ENCODE results near the gene PHOX2A. TPM values are rescaled to one million over a fixed set of nuclear protein-coding genes. Genes with fewer than 3 reads are reported as not detected.

The PHOX2A gene
- total RNA-seq, 1 experiment from 2014 or later: not detected

DNA sequence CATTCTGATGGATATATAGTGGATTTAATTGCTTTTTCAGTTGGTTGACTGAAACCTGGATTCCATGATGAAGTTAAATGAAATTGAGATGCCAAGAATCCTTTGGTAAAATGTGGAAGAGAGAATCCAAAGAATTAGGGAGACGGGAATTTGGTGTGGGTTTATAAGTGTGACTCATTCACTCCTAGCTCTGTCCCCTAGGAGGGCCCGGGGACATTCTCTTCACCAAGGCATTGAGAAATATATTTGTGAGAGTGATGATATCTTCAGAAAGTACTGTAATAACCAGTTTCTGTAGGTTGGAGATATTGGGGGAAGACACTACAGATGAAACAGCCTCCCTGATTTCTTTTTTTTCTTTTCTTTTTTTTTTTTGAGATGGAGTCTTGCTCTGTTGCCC is 13.6 kb upstream of the PHOX2A start:
- peaks cover 11% of the 10 kb centered on the region for H3K9me3 ChIP-seq
- no peaks in the 10 kb centered on the region for H3K27me3 ChIP-seq
- H3K4me3 ChIP-seq: no peak overlapping the region
- no peaks in the 10 kb centered on the region for H3K36me3 ChIP-seq
- no peak for DNase-seq

DNA sequence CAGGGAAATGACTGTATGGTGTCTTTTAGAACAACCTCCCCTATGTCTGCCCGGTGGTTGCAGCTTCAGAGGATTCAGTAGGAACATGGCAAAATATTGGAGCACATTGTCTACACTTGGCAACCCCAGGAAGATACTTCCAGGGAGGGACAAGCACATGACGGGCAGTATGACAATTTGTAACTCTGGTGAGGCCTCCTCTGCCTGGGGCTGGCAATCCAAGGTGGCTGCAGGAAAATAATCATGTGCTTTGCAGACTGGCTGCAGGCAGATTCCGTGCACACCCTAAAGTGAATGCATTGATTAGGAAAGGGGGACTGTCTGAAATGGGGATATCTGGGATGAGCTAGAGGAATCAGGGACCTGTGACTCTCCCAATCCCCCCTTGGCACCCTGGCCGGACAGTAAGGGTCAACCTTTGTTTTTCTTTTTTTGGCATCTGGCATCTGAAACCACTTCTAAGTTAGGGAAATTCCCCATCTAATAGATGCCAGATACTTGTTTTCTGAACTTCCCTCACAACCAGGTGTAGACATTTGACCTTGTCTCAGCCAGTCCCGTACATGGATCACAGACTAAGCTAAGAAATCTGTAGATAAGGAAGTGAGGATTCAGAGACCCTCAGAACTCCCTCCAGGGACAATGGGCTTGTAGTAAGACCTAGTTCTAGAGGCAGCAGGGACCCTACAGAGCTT is 10.5 kb upstream of the PHOX2A start:
- Histone ChIP-seq H3K36me3 (no peaks in the 10 kb centered on the region), H3K4me3 (no peak overlapping the region), H3K9me3 (peaks cover 11% of the 10 kb centered on the region), H3K27me3 (no peaks in the 10 kb centered on the region)
- DNase-seq: no peak

DNA sequence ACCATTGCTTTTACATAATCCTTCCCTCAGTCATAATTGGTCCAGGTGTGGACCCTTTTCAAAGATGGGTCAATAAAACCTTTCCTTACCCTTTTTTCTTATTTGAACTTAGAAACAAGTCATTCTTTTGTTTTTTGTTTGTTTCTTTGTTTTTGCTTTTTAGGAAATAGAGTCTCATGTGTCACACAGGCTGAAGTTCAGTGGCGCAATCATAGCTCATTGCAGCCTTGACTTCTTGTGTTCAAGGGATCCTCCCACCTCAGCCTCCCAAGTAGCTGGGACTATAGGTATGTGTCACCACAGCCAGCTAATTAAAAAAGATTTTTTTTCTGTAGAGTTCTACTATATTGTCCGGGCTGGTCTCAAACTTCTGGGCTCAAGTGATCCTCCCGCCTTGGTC is 9.4 kb upstream of the PHOX2A start:
- DNase-seq: no peak
- peaks cover 11% of the 10 kb centered on the region for H3K9me3 ChIP-seq
- no peaks in the 10 kb centered on the region for H3K27me3 ChIP-seq
- H3K36me3 ChIP-seq: no peaks in the 10 kb centered on the region
- no peak overlapping the region for H3K4me3 ChIP-seq

DNA sequence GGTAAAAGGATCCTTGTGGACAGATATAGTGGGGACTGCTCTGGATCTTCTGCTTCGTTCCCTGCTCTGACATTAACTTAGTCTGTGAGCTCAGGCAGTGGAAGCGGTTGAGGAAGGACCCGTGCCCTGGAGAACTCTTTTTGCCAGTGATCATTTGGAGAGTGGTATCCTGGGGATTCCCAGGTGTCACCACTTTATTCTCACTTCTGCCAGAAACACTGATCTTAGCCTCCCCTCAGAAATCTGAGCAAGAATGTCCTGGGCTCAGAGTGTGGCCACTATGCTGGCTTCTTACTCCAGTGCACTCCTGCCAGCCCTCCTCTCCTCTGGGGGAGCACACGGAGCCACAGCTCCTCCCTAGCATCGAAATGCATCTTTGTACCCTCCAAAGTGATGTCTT is 7.6 kb upstream of the PHOX2A start:
- DNase-seq: no peak
- no peaks in the 10 kb centered on the region for H3K27me3 ChIP-seq
- H3K9me3 ChIP-seq: peaks cover 11% of the 10 kb centered on the region
- H3K36me3 ChIP-seq: no peaks in the 10 kb centered on the region
- H3K4me3 ChIP-seq: no peak overlapping the region

DNA sequence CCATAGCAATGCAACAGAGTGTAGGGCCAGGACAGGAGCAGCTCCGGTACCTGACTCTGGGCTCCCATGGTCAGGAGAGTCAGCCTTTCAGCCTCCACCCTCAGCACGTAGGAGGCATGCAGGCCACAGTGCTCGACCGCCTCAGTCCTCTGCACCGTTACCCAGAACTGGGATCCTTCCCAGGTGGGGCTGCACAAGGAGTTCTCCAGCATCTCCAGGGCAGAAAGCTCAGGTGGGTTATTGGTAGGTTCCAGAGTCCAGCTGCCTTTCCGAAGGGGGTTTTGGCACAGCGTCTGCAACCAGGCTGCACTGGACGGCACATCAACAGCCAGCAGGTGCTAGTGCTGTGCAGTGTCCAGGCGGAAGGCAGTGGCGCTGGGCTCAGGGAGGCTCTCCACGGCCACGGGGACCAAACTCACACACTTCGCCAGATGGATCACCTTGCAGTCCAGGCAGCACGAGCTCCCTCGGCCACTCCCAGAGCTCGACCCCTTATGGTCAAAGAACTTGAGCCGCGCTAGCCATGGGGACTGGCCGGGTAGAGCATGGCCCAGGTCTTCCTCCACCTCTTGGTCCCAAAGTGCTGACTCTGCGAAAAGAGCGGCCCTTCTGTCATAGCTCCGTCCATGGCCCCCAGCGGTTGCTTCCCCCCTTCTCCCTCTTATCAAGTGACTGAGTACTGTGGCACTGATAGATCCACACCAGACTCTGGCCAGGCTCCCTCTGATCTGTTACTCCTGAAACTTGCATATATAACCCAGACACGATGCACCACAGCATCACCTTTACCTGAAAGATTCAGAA is 6.9 kb upstream of the PHOX2A start:
- Histone ChIP-seq H3K27me3 (no peaks in the 10 kb centered on the region), H3K9me3 (peaks cover 11% of the 10 kb centered on the region), H3K36me3 (no peaks in the 10 kb centered on the region), H3K4me3 (no peak overlapping the region)
- DNase-seq: no peak

DNA sequence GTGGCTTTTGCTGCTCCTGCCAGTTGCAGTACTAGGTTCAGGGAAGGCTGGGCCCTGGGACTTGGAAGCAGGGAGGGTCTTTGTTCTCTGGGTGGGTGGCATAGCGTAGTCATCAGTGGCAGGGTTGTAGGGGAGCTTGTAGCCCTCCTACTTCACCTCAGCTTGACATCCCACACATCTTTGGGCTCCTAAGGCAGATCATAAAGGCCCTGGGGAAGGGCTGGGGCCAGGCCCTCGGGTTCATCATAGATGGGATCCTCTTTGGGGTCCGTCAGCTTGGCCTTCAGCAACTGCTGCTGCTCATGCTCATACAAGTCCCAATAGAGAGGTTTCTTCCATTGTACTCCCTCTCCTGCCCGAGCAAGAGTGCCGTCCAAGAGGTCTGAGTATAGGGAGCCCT is 6.0 kb upstream of the PHOX2A start:
- H3K36me3 ChIP-seq: no peaks in the 10 kb centered on the region
- DNase-seq: no peak
- no peaks in the 10 kb centered on the region; the same call in 1 of the 2 replicates for H3K27me3 ChIP-seq
- H3K4me3 ChIP-seq: no peak overlapping the region
- peaks cover 10% of the 10 kb centered on the region for H3K9me3 ChIP-seq

DNA sequence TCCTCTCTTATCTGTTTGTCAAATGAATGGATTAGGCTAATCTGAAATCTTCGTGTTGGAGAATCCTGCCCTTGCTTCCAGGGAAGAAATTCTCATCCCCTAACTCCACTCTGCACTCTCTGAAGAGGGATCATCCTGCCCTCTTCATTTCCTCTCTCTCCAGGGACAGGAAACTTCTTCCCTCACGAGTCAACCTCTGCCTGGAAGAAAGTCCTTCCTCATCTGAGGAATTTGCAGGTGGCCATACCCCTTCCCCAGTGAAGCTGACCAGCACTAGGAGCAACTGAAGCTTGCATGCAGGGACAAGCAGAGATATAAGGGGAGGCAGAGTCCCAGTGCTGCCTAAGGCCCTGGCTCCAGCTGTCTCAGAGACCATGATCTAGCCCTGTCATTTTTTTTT is 3.6 kb upstream of the PHOX2A start:
- Histone ChIP-seq H3K36me3 (no peaks in the 10 kb centered on the region), H3K9me3 (no peaks in the 10 kb centered on the region), H3K4me3 (no peak overlapping the region), H3K27me3 (no peaks in the 10 kb centered on the region; the same call in 1 of the 2 replicates)
- DNase-seq: no peak

DNA sequence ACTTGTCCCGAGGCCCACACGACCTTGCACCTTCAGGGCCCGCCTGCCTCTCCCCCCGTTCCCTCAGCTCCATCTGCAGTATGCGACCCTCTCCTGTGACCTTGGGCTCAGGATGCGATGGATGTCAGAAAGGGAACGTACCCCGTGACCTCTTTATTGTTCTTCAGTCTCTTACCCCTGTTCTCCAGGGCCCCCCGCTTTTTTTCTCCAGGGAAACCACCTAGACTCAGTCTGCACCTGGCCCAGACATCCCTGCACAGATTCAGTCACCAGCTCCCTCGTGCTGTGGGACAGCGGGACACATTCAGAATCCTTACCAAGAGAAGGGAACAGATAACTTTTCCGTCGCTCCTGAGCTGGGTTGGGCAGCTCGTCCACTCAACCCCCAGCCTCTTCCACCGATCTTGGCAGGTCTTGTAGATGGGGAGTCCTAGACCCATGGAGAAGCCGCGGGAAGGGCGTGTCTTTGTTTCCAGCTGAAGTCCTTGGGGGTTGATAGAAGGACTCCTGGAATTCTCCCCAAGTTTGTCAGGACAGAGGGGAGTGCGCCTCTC is 1.4 kb upstream of the PHOX2A start:
- H3K27me3 ChIP-seq: no peaks in the 10 kb centered on the region; the same call in 1 of the 2 replicates

GRCh38 chr11:72244361-72245262 is 636 bp upstream of the PHOX2A start:
- no peaks in the 10 kb centered on the region; the same call in 1 of the 2 replicates for H3K27me3 ChIP-seq
- H3K4me3 ChIP-seq: no peak overlapping the region
- no peaks in the 10 kb centered on the region for H3K9me3 ChIP-seq
- H3K36me3 ChIP-seq: no peaks in the 10 kb centered on the region
- no peak for DNase-seq

More for the DNA sequence above, 1.4 kb upstream of the PHOX2A start:
- H3K4me3 ChIP-seq: no peak overlapping the region
- no peaks in the 10 kb centered on the region for H3K36me3 ChIP-seq
- no peak for DNase-seq
- no peaks in the 10 kb centered on the region for H3K9me3 ChIP-seq

DNA sequence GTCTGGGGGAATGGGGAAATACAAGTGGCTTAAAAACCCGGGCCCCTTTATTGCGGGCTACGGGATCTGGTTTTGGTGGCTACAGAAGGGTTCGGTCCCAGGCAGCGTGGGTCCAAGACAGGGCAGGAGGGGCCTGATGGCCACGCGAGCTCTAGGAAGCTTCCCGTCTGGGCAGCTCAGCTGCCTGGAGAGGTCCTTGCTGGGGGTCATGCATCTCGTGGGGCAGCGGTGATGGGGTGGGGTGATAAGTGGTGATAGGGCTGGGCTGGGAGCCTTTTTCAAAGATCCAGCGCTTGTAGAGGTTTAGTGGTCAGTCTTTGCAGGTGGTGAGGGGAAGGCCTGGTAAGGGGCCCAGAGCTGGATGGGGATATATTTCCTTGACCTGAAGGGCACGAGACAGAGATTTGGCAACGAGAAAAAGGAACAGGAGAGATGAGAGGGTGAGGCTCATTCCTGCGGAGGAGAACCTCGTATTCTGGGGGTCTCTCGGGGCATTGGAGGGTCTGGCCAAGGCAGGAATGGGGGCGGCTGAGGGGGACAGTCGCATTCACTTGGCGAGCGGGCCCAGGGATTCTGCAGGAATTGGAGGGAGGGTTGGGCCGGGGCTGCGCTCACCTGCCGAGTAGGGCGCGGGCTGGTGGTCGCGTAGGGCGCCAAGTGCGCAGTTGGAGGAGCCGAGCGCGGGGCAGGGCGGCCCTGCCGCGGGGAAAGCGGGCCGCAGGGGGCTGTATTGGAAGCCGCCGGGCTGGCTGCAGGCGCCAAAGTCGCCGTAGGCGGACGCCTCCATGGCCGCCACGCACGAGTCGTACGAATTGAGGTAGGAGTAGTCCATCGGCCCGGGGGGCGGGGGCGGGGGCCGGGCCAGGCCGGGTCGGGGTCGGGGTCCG is 560 bp downstream of the PHOX2A start:
- H3K36me3 ChIP-seq: peaks cover 2% of the 10 kb centered on the region; the same call in 1 of the 2 replicates
- no peak for DNase-seq
- no peak overlapping the region for H3K4me3 ChIP-seq
- H3K9me3 ChIP-seq: no peaks in the 10 kb centered on the region
- no peaks in the 10 kb centered on the region; the same call in 1 of the 2 replicates for H3K27me3 ChIP-seq

GRCh38 chr11:72242141-72242540 is 1.8 kb downstream of the PHOX2A start:
- no peak for DNase-seq
- Histone ChIP-seq H3K27me3 (no peaks in the 10 kb centered on the region; the same call in 1 of the 2 replicates), H3K36me3 (peaks cover 15% of the 10 kb centered on the region), H3K9me3 (no peaks in the 10 kb centered on the region), H3K4me3 (no peak overlapping the region)

DNA sequence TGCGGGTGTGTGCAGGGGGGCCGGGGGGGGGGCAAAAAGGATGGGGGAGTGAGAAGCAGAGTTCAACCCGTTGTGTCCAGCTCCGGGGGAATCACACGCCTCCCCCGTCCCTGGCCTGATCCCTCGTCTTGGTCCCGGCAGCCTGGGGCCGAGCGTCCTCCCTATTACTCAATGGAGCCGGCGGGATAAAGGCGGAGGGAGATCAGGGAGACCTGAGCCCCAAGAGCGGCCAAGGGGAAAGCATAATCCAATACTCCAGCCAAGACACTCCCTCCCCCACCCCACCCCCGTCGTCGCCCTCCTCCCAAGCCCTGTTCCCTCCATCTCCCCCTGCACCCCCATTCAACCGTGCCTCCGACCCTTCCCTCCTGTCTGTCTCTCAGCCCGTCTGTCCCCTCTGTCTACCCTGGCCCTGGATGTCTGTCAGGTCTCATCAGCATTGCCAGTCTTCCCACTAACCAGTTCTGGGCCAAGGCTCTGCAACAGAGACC is 2.6 kb downstream of the PHOX2A start:
- no peaks in the 10 kb centered on the region for H3K9me3 ChIP-seq
- no peaks in the 10 kb centered on the region; the same call in 1 of the 2 replicates for H3K27me3 ChIP-seq
- no peak for DNase-seq
- H3K36me3 ChIP-seq: peaks cover 18% of the 10 kb centered on the region
- no peak overlapping the region for H3K4me3 ChIP-seq

- H3K4me3 ChIP-seq: no peak overlapping the region
- no peaks in the 10 kb centered on the region; the same call in 1 of the 2 replicates for H3K27me3 ChIP-seq
- peaks cover 21% of the 10 kb centered on the region for H3K36me3 ChIP-seq
- no peak for DNase-seq
- no peaks in the 10 kb centered on the region for H3K9me3 ChIP-seq
These were observed 3.3 kb downstream of the PHOX2A start for GRCh38 chr11:72240461-72241290.

DNA sequence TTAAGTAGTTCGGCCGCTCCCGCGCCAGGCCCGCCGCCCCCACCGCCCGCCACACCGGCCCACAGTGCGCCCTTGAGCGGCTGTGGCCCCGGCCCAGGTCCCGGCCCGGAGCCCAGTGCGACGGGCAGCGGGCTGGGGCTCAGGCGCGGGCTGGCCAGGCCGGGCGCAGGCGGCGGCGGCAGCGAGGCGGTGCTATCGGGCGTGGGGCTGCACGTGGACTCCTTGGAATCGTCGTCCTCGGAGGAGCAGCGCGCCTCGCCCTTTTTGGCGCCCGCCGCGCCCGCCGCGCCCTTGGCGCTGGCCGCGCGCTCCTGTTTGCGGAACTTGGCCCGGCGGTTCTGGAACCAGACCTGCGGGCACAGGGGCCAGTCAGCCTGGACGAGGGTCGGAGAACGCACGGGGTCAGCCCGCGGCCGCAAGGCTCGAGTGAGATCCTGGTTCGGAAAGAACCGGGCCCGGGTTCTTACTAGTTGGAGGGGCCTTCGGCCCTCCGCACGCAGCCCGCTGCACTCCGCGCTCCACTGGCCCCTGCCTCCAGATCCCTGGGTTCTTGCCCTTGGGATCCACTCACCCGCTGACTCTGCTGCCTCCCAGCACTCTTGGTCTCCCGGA is 4.0 kb downstream of the PHOX2A start:
- Histone ChIP-seq H3K9me3 (no peaks in the 10 kb centered on the region), H3K27me3 (no peaks in the 10 kb centered on the region; the same call in 1 of the 2 replicates), H3K4me3 (no peak overlapping the region; the same call in 1 of the 2 replicates), H3K36me3 (peaks cover 28% of the 10 kb centered on the region)
- DNase-seq: no peak
